ENCODE results near the gene ZNF652. TPM values are rescaled to one million over a fixed set of nuclear protein-coding genes. Genes with fewer than 3 reads are reported as not detected.
"Not testable (repeated sequence)": the region's sequence is repeated elsewhere in the genome, so short reads cannot be mapped to it uniquely, and the experiment has no call there.

Gene ZNF652
- polyA plus RNA-seq, 1 experiment: 5.3 TPM

- POLR2A ChIA-PET: no interaction called here
- DNase-seq (ENCODE audit: low read depth): no peak
- CTCF ChIA-PET: interaction anchor here (0.7 to 5.1 kb wide), 4 partner anchors 15 to 166 kb away, joined by 3 to 30 read pairs (median 4); partner anchors contain the start of gene PHB1
- TF ChIP-seq, protein P1, sequence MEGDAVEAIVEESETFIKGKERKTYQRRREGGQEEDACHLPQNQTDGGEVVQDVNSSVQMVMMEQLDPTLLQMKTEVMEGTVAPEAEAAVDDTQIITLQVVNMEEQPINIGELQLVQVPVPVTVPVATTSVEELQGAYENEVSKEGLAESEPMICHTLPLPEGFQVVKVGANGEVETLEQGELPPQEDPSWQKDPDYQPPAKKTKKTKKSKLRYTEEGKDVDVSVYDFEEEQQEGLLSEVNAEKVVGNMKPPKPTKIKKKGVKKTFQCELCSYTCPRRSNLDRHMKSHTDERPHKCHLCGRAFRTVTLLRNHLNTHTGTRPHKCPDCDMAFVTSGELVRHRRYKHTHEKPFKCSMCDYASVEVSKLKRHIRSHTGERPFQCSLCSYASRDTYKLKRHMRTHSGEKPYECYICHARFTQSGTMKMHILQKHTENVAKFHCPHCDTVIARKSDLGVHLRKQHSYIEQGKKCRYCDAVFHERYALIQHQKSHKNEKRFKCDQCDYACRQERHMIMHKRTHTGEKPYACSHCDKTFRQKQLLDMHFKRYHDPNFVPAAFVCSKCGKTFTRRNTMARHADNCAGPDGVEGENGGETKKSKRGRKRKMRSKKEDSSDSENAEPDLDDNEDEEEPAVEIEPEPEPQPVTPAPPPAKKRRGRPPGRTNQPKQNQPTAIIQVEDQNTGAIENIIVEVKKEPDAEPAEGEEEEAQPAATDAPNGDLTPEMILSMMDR (IDR thresholded peaks at IDR 0.05; ENCODE audit: insufficient read depth, low read depth, low read length): no peak
- H3K27me3 ChIP-seq (ENCODE audit: control insufficient read depth, insufficient read depth, low read length): no peaks in the 10 kb centered on the region
- no peaks in the 10 kb centered on the region for H3K36me3 ChIP-seq (ENCODE audit: control insufficient read depth, insufficient read depth, low read length)
- H3K4me3 ChIP-seq (ENCODE audit: low read depth, low read length): no peak overlapping the region
Observed at GRCh38 chr17:49390548-49391324, 28.7 kb upstream of the ZNF652 start.

- CTCF ChIA-PET: interaction anchor here (0.6 to 5.1 kb wide), 4 partner anchors 47 to 166 kb away, joined by 3 to 30 read pairs (median 3); no protein-coding TSS in a partner anchor
- H3K27me3 ChIP-seq (ENCODE audit: control insufficient read depth, insufficient read depth, low read length); H3K4me3 ChIP-seq (ENCODE audit: low read depth, low read length); H3K36me3 ChIP-seq (ENCODE audit: control insufficient read depth, insufficient read depth, low read length); POLR2A ChIA-PET: not testable (repeated sequence)
- DNase-seq (ENCODE audit: low read depth): peak; percentile 23
Observed at GRCh38 chr17:49389514-49390347, 27.7 kb upstream of the ZNF652 start.

DNA sequence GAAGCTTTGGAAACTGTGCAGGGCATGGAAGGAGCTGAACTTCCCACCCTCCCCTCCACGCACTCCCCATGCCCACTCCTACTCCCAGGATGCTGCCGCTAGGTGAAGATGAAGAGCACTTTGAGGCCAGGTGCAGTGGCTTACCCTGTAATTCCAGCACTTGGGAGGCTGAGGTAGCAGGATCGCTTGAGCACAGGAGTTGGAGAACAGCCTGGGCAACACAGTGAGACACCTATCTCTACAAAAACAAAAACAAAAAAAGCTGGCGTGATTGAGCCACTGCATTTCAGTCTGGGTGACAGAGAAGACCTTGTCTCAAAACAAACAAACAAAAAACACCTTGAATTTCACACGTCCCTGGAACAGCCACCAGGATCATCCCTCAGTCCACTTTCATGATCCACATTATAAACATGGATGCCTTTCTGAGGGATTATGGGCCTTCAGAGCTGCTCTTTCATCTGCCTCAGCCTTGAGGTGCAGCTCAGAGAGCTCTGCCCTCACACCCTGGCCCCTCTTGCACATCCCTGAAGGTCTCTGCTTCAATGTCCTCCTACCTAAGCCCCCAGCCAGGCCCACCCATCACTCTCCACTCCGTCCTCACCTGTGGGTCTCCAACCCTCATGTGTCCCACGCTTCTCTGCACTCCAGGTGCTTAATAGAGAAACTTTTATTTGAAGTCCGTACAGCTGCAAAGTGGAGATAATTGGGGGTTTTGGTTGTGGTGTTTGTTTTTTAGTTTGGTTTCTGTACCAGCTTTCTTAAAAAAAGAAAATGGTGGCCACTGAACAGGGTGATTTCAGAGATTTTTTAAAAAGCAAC is 26.9 kb upstream of the ZNF652 start:
- ChIA-PET CTCF (interaction anchor here (0.6 to 5.1 kb wide), 5 partner anchors 46 to 209 kb away, joined by 3 to 30 read pairs (median 3); no protein-coding TSS in a partner anchor), POLR2A (no interaction called here)
- Histone ChIP-seq H3K4me3 (ENCODE audit: low read depth, low read length) (no peak overlapping the region), H3K36me3 (ENCODE audit: control insufficient read depth, insufficient read depth, low read length) (no peaks in the 10 kb centered on the region), H3K27me3 (ENCODE audit: control insufficient read depth, insufficient read depth, low read length) (no peaks in the 10 kb centered on the region)
- DNase-seq (ENCODE audit: low read depth): no peak
- TF ChIP-seq, protein P1 (IDR thresholded peaks at IDR 0.05; ENCODE audit: insufficient read depth, low read depth, low read length): no peak

GRCh38 chr17:49388290-49388640 is 26.2 kb upstream of the ZNF652 start:
- CTCF ChIA-PET: interaction anchor here (1.0 to 5.1 kb wide), 2 partner anchors 73 to 208 kb away, joined by 3 to 30 read pairs; no protein-coding TSS in a partner anchor
- DNase-seq (ENCODE audit: low read depth): no peak
- Histone ChIP-seq H3K4me3 (ENCODE audit: low read depth, low read length) (no peak overlapping the region), H3K27me3 (ENCODE audit: control insufficient read depth, insufficient read depth, low read length) (no peaks in the 10 kb centered on the region), H3K36me3 (ENCODE audit: control insufficient read depth, insufficient read depth, low read length) (no peaks in the 10 kb centered on the region)
- TF ChIP-seq, protein P1 (IDR thresholded peaks at IDR 0.05; ENCODE audit: insufficient read depth, low read depth, low read length): no peak
- POLR2A ChIA-PET: no interaction called here

DNA sequence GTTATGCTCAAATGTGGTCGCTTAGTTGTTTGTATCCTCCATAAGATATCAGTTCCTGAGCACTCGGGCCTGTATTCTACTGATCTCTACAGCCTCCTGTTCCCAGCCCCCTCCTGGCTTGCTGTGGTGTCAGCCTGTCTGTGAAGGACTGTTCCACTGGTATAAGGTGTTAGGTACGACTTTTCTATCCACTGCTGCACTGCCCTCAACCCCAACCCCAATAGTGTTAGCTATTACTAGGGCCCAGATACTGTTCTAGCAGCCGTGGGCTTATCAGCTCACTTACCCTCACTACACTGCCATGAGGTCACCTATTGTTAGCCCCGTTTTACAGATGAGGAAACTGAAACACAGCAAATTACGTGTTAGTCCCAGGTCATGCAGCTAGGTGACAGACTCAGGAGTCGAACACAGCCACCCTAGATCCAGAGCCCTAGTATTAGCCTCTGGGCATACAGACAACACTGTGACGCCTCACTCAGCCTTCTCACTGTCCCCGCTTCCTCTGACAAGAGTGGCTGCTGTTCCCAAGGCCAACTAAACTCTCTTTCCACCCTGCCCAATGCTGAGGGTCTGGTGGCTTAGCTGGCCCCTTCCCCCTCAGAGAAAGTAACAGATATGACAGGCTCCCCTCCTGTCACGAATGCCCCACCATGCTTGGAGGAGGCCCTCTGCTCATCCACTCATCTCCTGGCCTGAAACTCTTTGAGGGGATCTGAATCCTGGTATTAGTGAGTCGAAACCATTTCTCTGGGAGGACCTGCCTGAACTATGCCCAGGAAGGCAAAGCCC is 25.6 kb upstream of the ZNF652 start:
- POLR2A ChIA-PET: no interaction called here
- TF ChIP-seq, protein P1 (IDR thresholded peaks at IDR 0.05; ENCODE audit: insufficient read depth, low read depth, low read length): no peak
- no peaks in the 10 kb centered on the region for H3K36me3 ChIP-seq (ENCODE audit: control insufficient read depth, insufficient read depth, low read length)
- no peak for DNase-seq (ENCODE audit: low read depth)
- CTCF ChIA-PET: interaction anchor here (1.0 to 5.1 kb wide), 2 partner anchors 72 to 161 kb away, joined by 3 to 30 read pairs; no protein-coding TSS in a partner anchor
- no peak overlapping the region for H3K4me3 ChIP-seq (ENCODE audit: low read depth, low read length)
- H3K27me3 ChIP-seq (ENCODE audit: control insufficient read depth, insufficient read depth, low read length): no peaks in the 10 kb centered on the region

Measured in BJ (cell line).